Coronary artery (tissue), 2 donors: ENCODE data around the gene GPX3.

ENCODE experiments used
- DNase-seq: peaks from one replicate; pipeline ENCODE4 v3.0.0-alpha.2; 2017; ENCODE audit warnings: low spot score
- H3K27ac ChIP-seq, 2 donors: fragments of 200-600 bp; sonication (generic); one replicate each; pipeline ENCODE4 v1.5.1; 2016 to 2019
- H3K4me3 ChIP-seq: fragments of 200-600 bp; sonication (generic); 2 replicates; pipeline ENCODE4 v1.5.1; 2016; ENCODE audit warnings: mild to moderate bottlenecking, moderate library complexity
- CTCF ChIP-seq: fragments of 200-600 bp; sonication (generic); IDR thresholded peaks from one replicate; pipeline ENCODE4 v1.5.1; 2019; ENCODE audit warnings: antibody characterized with exemption

The GPX3 gene

GRCh38 chr5:151026088-151026487, 5.7 kb downstream of the GPX3 start:
- Histone ChIP-seq H3K4me3 (peak overlapping the region; percentile 85), H3K27ac (peak overlapping the region; percentile 46 to 97)
- no peak for DNase-seq
- TF ChIP-seq CTCF = no peak

GRCh38 chr5:151026679-151027078, 6.3 kb downstream of the GPX3 start:
- peak overlapping the region; percentile 85 for H3K4me3 ChIP-seq
- TF ChIP-seq CTCF = no peak
- DNase-seq = no peak
- peak overlapping the region; percentile 46 to 97 for H3K27ac ChIP-seq

GRCh38 chr5:151027961-151028479, 7.6 kb downstream of the GPX3 start:
- no peak for TF ChIP-seq CTCF
- no peak for DNase-seq
- H3K27ac ChIP-seq = peak overlapping the region in 1 of 2 donors; percentile 97

GRCh38 chr5:151028717-151029116, 8.3 kb downstream of the GPX3 start:
- peak overlapping the region; percentile 23 to 97 for H3K27ac ChIP-seq
- TF ChIP-seq CTCF = no peak
- DNase-seq = no peak
- H3K4me3 ChIP-seq = no peak overlapping the region

More at GRCh38 chr5:151027961-151028479, 7.6 kb downstream of the GPX3 start:
- H3K4me3 ChIP-seq = no peak overlapping the region

GRCh38 chr5:151029179-151030055, 9.0 kb downstream of the GPX3 start:
- no peak overlapping the region for H3K4me3 ChIP-seq
- H3K27ac ChIP-seq = peak overlapping the region; percentile 59 to 97
- TF ChIP-seq CTCF = no peak
- DNase-seq = no peak

GRCh38 chr5:151030056-151030336, 9.6 kb downstream of the GPX3 start:
- no peak for TF ChIP-seq CTCF
- peak overlapping the region; percentile 59 to 97 for H3K27ac ChIP-seq
- no peak for DNase-seq
- no peak overlapping the region for H3K4me3 ChIP-seq

GRCh38 chr5:151030379-151030778, 10.0 kb downstream of the GPX3 start:
- no peak for TF ChIP-seq CTCF
- Histone ChIP-seq H3K4me3 (no peak overlapping the region), H3K27ac (peak overlapping the region; percentile 59 to 97)
- no peak for DNase-seq
